SU-DHL-6 (cell line): ENCODE data around the gene KRTAP19-2.
"Not testable (repeated sequence)": the region's sequence is repeated elsewhere in the genome, so short reads cannot be mapped to it uniquely, and the experiment has no call there.

ENCODE experiments used
- H2AFZ ChIP-seq: fragments of 200-600 bp; sonication (generic); 2 replicates; pipeline ENCODE4 v1.6.1; 2014; ENCODE audit warnings: low read depth, mild to moderate bottlenecking, moderate library complexity, mixed read lengths, antibody characterized with exemption, low read length; ENCODE audit not compliant: severe bottlenecking
- H3F3A ChIP-seq: fragments of 200-600 bp; shearing (Covaris generic); 2 replicates; pipeline ENCODE4 v1.6.0; 2016; ENCODE audit warnings: antibody characterized with exemption, mild to moderate bottlenecking; ENCODE audit not compliant: insufficient read depth
- H3K27ac ChIP-seq: fragments of 200-600 bp; sonication (generic); 2 replicates; pipeline ENCODE4 v1.5.1; 2016; ENCODE audit warnings: low read depth, mild to moderate bottlenecking, low read length, moderate library complexity, mixed read lengths
- H3K27me3 ChIP-seq: fragments of 200-600 bp; sonication (generic), shearing (Covaris generic); 2 replicates; pipeline ENCODE4 v1.6.0; 2014; ENCODE audit warnings: mild to moderate bottlenecking, low read length
- H3K36me3 ChIP-seq: fragments of 200-600 bp; sonication (generic); 2 replicates; pipeline ENCODE4 v1.6.1; 2014; ENCODE audit warnings: mild to moderate bottlenecking, low read length, mixed read lengths
- H3K4me2 ChIP-seq: fragments of 300-600, 200-600 bp; shearing (Covaris generic), sonication (generic); 2 replicates; pipeline ENCODE4 v1.6.0; 2014; ENCODE audit warnings: low read length, low read depth, mild to moderate bottlenecking; ENCODE audit not compliant: poor library complexity, severe bottlenecking
- H3K4me3 ChIP-seq: fragments of 200-600 bp; sonication (generic); 2 replicates; pipeline ENCODE4 v1.5.1; 2014; ENCODE audit warnings: antibody characterized with exemption, low read length, mild to moderate bottlenecking, mixed read lengths; ENCODE audit not compliant: insufficient read depth, poor library complexity, severe bottlenecking
- H3K79me2 ChIP-seq: fragments of 200-600 bp; sonication (generic); 2 replicates; pipeline ENCODE4 v1.6.1; 2014; ENCODE audit warnings: mild to moderate bottlenecking, low read length, moderate library complexity; ENCODE audit not compliant: insufficient read depth
- H3K9ac ChIP-seq: fragments of 200-600 bp; sonication (generic); 2 replicates; pipeline ENCODE4 v1.7.0; 2014; ENCODE audit warnings: mild to moderate bottlenecking, low read length
- H3K9me2 ChIP-seq: fragments of 200-600 bp; sonication (generic); replicated peaks from 2 replicates; pipeline ENCODE4 v1.6.1; 2014; ENCODE audit warnings: low read length; ENCODE audit not compliant: insufficient read depth
- H3K9me3 ChIP-seq: fragments of 200-600 bp; sonication (generic); 2 replicates; pipeline ENCODE4 v1.6.1; 2014; ENCODE audit warnings: low read length, mixed read lengths; ENCODE audit not compliant: insufficient read depth
- H4K20me1 ChIP-seq: fragments of 200-600 bp; sonication (generic); 2 replicates; pipeline ENCODE4 v1.6.1; 2014; ENCODE audit warnings: low read depth, mild to moderate bottlenecking, antibody characterized with exemption, low read length, moderate library complexity, mixed read lengths
- EZH2phosphoT487 ChIP-seq: fragments of 200-600 bp; sonication (generic), shearing (Covaris generic); conservative IDR thresholded peaks from 2 replicates; pipeline ENCODE4 v1.6.1; 2018; ENCODE audit warnings: mild to moderate bottlenecking, antibody characterized with exemption, low read length, moderate library complexity, mixed read lengths
- TF ChIP-seq, protein P1 (sequence below): fragments of 200-600 bp; sonication (generic); IDR thresholded peaks from one replicate; pipeline ENCODE4 v1.5.1; 2017; ENCODE audit warnings: antibody characterized with exemption, mild to moderate bottlenecking, low read length, moderate library complexity; ENCODE audit not compliant: insufficient read depth, poor library complexity, severe bottlenecking

The KRTAP19-2 gene

DNA sequence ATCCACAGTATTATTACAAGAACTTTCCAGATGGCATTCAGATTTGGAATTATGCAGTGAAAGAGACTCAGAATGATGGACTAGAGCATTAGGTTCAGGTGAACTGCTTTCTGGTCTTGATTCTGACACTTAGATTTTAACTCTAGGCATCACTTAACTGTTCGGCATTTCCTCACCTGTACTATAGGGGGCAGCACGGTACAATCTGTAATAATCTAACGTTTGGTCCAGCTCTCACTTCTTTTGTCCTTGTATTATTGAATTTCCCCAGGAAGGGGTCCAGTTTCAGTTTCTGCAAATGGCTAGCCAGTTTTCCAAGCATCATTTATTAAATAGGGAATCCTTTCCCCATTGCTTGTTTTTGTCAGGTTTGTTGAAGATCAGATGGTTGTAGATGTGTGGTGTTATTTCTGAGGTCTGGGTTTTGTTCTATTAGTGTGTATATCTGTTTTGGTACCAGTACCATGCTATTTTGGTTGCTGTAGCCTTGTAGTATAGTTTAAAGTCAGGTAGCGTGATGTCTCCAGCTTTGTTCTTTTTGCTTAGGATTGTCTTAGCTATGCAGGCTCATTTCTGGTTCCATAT lies 18.5 kb upstream of the KRTAP19-2 start:
- H3K9ac ChIP-seq, H3K9me2 ChIP-seq, H3K27ac ChIP-seq, H3K27me3 ChIP-seq, H4K20me1 ChIP-seq, H3F3A ChIP-seq, H2AFZ ChIP-seq, H3K4me2 ChIP-seq, H3K79me2 ChIP-seq, H3K9me3 ChIP-seq, H3K36me3 ChIP-seq, H3K4me3 ChIP-seq: not testable (repeated sequence)
- TF ChIP-seq, protein P1, sequence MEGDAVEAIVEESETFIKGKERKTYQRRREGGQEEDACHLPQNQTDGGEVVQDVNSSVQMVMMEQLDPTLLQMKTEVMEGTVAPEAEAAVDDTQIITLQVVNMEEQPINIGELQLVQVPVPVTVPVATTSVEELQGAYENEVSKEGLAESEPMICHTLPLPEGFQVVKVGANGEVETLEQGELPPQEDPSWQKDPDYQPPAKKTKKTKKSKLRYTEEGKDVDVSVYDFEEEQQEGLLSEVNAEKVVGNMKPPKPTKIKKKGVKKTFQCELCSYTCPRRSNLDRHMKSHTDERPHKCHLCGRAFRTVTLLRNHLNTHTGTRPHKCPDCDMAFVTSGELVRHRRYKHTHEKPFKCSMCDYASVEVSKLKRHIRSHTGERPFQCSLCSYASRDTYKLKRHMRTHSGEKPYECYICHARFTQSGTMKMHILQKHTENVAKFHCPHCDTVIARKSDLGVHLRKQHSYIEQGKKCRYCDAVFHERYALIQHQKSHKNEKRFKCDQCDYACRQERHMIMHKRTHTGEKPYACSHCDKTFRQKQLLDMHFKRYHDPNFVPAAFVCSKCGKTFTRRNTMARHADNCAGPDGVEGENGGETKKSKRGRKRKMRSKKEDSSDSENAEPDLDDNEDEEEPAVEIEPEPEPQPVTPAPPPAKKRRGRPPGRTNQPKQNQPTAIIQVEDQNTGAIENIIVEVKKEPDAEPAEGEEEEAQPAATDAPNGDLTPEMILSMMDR, result peak; percentile 19

DNA sequence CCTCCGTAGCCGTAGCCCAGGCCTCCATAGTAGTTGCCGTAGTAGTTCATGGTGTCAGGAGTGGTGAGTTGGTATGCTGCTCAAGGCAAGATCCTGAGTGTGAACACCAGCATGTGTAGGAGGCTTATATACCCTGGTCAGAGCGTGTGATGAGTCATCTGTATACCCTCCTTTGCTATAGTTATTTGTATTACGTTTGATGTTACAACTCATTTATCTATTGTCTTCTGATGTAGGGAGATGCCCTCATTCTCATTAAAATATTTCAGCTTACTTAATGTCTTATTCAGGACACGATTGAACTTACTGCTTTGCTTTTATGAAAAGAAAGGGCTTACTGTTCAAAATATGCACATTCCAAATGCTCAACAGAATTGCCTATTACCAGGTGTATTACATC lies 14.8 kb upstream of the KRTAP19-2 start, which contains the start of gene KRTAP19-5:
TSS of gene KRTAP19-5 (minus strand) at position 101 of the 400 bp plus-strand sequence. CDS start at position 50, 51 bp downstream.
- Histone ChIP-seq H3K27ac (no peak within 1 kb of the TSS), H3F3A (no peaks in the 10 kb centered on the region), H3K79me2 (no peaks in the 10 kb centered on the region), H3K36me3 (no peaks in the 10 kb centered on the region), H3K27me3 (no peaks in the 10 kb centered on the region), H3K4me3 (no peak within 1 kb of the TSS), H3K9me2 (no peaks in the 10 kb centered on the region), H4K20me1 (no peaks in the 10 kb centered on the region), H2AFZ (no peak within 1 kb of the TSS), H3K4me2 (no peak within 1 kb of the TSS), H3K9ac (no peak within 1 kb of the TSS), H3K9me3 (no peaks in the 10 kb centered on the region)
- TF ChIP-seq, protein P1, result no peak
- TF ChIP-seq EZH2phosphoT487, result no peak

DNA sequence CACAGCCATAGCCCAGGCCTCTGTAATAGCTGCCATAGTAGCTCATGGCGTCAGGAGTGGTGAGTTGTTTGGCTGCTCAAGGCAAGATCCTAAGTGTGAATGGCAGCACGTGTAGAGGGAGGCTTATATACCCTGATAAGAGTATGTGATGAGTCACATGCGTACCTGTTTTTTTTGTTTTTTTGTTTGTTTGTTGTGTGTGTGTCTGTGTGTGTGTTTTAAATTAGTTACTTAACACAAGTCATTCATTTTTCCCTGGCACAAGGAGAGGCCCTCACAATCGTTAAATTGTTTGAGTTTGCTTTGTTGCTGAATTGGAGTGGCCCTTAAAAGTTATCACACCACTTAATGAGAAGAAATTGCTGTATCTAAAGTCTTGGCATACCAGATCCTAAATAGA lies 9.8 kb upstream of the KRTAP19-2 start, which contains the start of gene KRTAP19-4:
TSS of gene KRTAP19-4 (minus strand) at position 101 of the 400 bp plus-strand sequence. CDS start at position 46, 55 bp downstream.
- Histone ChIP-seq H3K9me3 (no peaks in the 10 kb centered on the region), H3K9me2 (no peaks in the 10 kb centered on the region), H2AFZ (no peak within 1 kb of the TSS), H3K27ac (no peak within 1 kb of the TSS), H3K27me3 (no peaks in the 10 kb centered on the region), H3K4me3 (no peak within 1 kb of the TSS), H3F3A (no peaks in the 10 kb centered on the region), H3K79me2 (no peaks in the 10 kb centered on the region), H3K36me3 (no peaks in the 10 kb centered on the region), H3K9ac (no peak within 1 kb of the TSS), H3K4me2 (no peak within 1 kb of the TSS), H4K20me1 (no peaks in the 10 kb centered on the region)
- TF ChIP-seq, protein P1, result no peak
